Measurements from ENCODE around the gene TBC1D21. TPM values are rescaled to one million over a fixed set of nuclear protein-coding genes. Genes with fewer than 3 reads are reported as not detected.
"Not testable (repeated sequence)": the region's sequence is repeated elsewhere in the genome, so short reads cannot be mapped to it uniquely, and the experiment has no call there.

TBC1D21 gene
- total RNA-seq, 1 donor from 2014 or later, result not detected

- no peak for DNase-seq (ENCODE audit: extremely low read depth, low read depth, low spot score)
Observed at GRCh38 chr15:73927003-73927475, 53.7 kb downstream of the TBC1D21 start.

GRCh38 chr15:73927476-73928240 is 54.3 kb downstream of the TBC1D21 start:
- DNase-seq (ENCODE audit: extremely low read depth, low read depth, low spot score), result no peak

GRCh38 chr15:73928241-73928579 is 54.8 kb downstream of the TBC1D21 start:
- DNase-seq (ENCODE audit: extremely low read depth, low read depth, low spot score), result no peak

- no peak for DNase-seq (ENCODE audit: extremely low read depth, low read depth, low spot score)
Observed at GRCh38 chr15:73928971-73929627, 55.7 kb downstream of the TBC1D21 start.

GRCh38 chr15:73930371-73930770 is 57.0 kb downstream of the TBC1D21 start:
- no peak for DNase-seq (ENCODE audit: extremely low read depth, low read depth, low spot score)

- no peak for DNase-seq (ENCODE audit: extremely low read depth, low read depth, low spot score)
Observed at GRCh38 chr15:73930790-73931281, 57.5 kb downstream of the TBC1D21 start.

GRCh38 chr15:73931441-73931840 is 58.1 kb downstream of the TBC1D21 start:
- DNase-seq (ENCODE audit: extremely low read depth, low read depth, low spot score), result no peak

- no peak for DNase-seq (ENCODE audit: extremely low read depth, low read depth, low spot score)
Observed at GRCh38 chr15:73932381-73933191, 59.2 kb downstream of the TBC1D21 start.

GRCh38 chr15:73934281-73934680 is 60.9 kb downstream of the TBC1D21 start:
- DNase-seq (ENCODE audit: extremely low read depth, low read depth, low spot score), result no peak

GRCh38 chr15:73935547-73935946 is 62.2 kb downstream of the TBC1D21 start:
- DNase-seq (ENCODE audit: extremely low read depth, low read depth, low spot score), result no peak

- DNase-seq (ENCODE audit: extremely low read depth, low read depth, low spot score), result no peak
Observed at GRCh38 chr15:73936181-73936580, 62.8 kb downstream of the TBC1D21 start.

- no peak for DNase-seq (ENCODE audit: extremely low read depth, low read depth, low spot score)
Observed at GRCh38 chr15:73936588-73937290, 63.4 kb downstream of the TBC1D21 start.

- DNase-seq (ENCODE audit: extremely low read depth, low read depth, low spot score), result no peak
Observed at GRCh38 chr15:73937296-73937695, 63.9 kb downstream of the TBC1D21 start.

- no peak for DNase-seq (ENCODE audit: extremely low read depth, low read depth, low spot score)
Observed at GRCh38 chr15:73937726-73938125, 64.4 kb downstream of the TBC1D21 start.

- DNase-seq (ENCODE audit: extremely low read depth, low read depth, low spot score), result not testable (repeated sequence)
Observed at GRCh38 chr15:73938516-73938915, 65.2 kb downstream of the TBC1D21 start.

Other genes with a start within 250 kb of the TBC1D21 start
- gene NPTN, start 240.2 kb upstream of the TBC1D21 start, total RNA-seq, result 82.1 and 147 TPM in 2 replicates
- gene CD276, start 189.2 kb upstream of the TBC1D21 start, total RNA-seq, result 179 and 224 TPM in 2 replicates
- gene INSYN1, start 120.2 kb upstream of the TBC1D21 start, total RNA-seq, result 0.05 and 0.82 TPM in 2 replicates
- 35.5 and 37.7 TPM in 2 replicates for gene LOXL1, start 52.9 kb downstream of the TBC1D21 start, total RNA-seq
- 13.4 and 14.6 TPM in 2 replicates for gene STOML1, start 118.7 kb downstream of the TBC1D21 start, total RNA-seq
- 196 and 216 TPM in 2 replicates for gene PML, start 121.2 kb downstream of the TBC1D21 start, total RNA-seq
- gene GOLGA6A, start 209.0 kb downstream of the TBC1D21 start, total RNA-seq, result not detected in 2 replicates

Measured in glomerular endothelial cell (primary cell).